ENCODE results near the gene SEC14L5. TPM values are rescaled to one million over a fixed set of nuclear protein-coding genes. Genes with fewer than 3 reads are reported as not detected.
"Not testable (repeated sequence)": the region's sequence is repeated elsewhere in the genome, so short reads cannot be mapped to it uniquely, and the experiment has no call there.

The SEC14L5 gene
- total RNA-seq, 1 donor from 2014 or later, result 0.32 TPM

DNA sequence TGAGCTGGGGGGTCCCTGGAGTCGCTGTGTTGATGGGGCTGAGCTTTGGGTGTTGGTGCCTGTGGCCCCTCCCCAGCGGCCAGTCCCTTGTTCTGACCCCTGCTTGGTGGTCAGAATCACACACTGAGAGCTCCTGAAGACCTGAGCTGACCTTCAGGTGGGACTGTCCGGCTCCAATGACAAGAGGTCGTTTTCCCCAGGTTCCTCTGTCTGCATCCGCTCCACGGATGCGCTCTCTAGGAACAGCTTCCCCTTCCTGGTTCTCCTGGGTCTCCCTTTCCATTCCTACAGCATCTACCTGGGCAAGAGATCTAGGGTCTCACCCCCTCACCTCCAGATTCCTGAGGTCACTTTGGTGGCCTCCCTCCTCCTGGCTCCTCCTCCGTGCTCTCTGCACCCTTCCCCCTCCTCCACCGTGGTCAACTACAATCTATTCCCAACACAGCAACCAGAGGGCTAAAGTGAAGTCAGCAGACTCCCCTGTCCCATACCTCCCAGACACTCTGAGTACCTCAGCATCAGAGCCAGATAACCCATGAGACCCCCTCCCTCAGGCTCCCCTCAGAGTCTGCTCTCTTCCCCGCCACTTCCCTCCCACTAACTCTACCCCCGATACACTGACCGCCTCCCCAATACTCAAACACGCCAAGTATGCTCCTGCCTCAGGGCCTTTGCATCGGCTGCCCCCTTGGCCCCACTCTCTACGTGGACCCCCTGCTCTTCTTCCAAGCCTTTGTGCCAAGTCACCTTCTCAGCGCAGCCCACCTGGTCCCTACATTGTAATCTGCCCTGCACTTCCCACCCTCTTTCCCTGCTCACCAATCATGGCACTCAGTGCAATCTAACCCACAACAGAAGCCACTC is 9.0 kb upstream of the SEC14L5 start:
- Histone ChIP-seq H3K36me3 (ENCODE audit: insufficient read depth, low read length) (no peaks in the 10 kb centered on the region), H3K79me2 (ENCODE audit: insufficient read depth, low read length) (no peaks in the 10 kb centered on the region), H2AFZ (ENCODE audit: low read depth, low read length) (no peak overlapping the region), H4K20me1 (ENCODE audit: insufficient read depth, low read length) (peaks cover 6% of the 10 kb centered on the region), H3K9ac (ENCODE audit: low read length) (no peak overlapping the region), H3K4me2 (ENCODE audit: low read length) (no peak overlapping the region), H3K27me3 (ENCODE audit: insufficient read depth, low read length) (no peaks in the 10 kb centered on the region), H3K4me3 (ENCODE audit: insufficient read depth, low read depth, low read length) (no peak overlapping the region), H3K4me1 (ENCODE audit: insufficient read depth, low read length) (peaks cover 15% of the 10 kb centered on the region), H3K27ac (ENCODE audit: low read depth, low read length) (no peak overlapping the region), H3K9me3 (ENCODE audit: insufficient read depth, low read depth, low read length) (no peaks in the 10 kb centered on the region)
- no peak for FAIRE-seq
- peaks cover 23% of the 10 kb centered on the region for H3K4me1 Mint-ChIP-seq (ENCODE audit: low read depth, unreplicated experiment)
- TF ChIP-seq, protein P1, sequence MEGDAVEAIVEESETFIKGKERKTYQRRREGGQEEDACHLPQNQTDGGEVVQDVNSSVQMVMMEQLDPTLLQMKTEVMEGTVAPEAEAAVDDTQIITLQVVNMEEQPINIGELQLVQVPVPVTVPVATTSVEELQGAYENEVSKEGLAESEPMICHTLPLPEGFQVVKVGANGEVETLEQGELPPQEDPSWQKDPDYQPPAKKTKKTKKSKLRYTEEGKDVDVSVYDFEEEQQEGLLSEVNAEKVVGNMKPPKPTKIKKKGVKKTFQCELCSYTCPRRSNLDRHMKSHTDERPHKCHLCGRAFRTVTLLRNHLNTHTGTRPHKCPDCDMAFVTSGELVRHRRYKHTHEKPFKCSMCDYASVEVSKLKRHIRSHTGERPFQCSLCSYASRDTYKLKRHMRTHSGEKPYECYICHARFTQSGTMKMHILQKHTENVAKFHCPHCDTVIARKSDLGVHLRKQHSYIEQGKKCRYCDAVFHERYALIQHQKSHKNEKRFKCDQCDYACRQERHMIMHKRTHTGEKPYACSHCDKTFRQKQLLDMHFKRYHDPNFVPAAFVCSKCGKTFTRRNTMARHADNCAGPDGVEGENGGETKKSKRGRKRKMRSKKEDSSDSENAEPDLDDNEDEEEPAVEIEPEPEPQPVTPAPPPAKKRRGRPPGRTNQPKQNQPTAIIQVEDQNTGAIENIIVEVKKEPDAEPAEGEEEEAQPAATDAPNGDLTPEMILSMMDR (IDR thresholded peaks at IDR 0.05; ENCODE audit: insufficient read depth, low read depth, low read length), result no peak
- no peak for TF ChIP-seq EZH2 (IDR thresholded peaks at IDR 0.05; ENCODE audit: insufficient read depth, low read length)
- H3K27me3 Mint-ChIP-seq (ENCODE audit: low read depth, unreplicated experiment), result no peaks in the 10 kb centered on the region
- H3K4me3 Mint-ChIP-seq (ENCODE audit: unreplicated experiment), result no peak overlapping the region
- no peaks in the 10 kb centered on the region for H3K36me3 Mint-ChIP-seq (ENCODE audit: low read depth, unreplicated experiment)
- no peak overlapping the region for H3K27ac Mint-ChIP-seq (ENCODE audit: unreplicated experiment)
- no peaks in the 10 kb centered on the region for H3K9me3 Mint-ChIP-seq (ENCODE audit: unreplicated experiment)
- no peak for DNase-seq (ENCODE audit: low read depth)

DNA sequence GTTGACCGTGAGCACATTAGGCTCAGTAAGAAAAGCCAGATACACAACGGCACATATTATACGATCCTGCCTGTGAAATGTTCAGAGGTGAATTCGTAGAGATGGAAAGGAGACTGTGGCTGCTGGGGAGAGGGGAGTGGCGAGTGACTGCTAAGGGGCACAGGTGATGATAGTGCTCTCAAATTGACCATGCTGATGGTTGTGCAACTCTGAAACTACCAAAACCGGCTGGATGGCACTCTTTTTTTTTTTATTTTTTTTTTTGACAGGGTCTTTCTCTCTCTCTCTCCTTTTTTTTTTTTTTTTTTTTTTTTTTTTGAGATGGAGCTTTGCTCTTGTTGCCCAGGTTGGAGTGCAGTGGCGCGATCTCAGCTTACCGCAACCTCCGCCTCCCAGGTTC is 8.1 kb upstream of the SEC14L5 start:
- no peak for TF ChIP-seq EZH2 (IDR thresholded peaks at IDR 0.05; ENCODE audit: insufficient read depth, low read length)
- TF ChIP-seq, protein P1 (IDR thresholded peaks at IDR 0.05; ENCODE audit: insufficient read depth, low read depth, low read length), result no peak
- Histone ChIP-seq H3K4me2 (ENCODE audit: low read length) (no peak overlapping the region), H4K20me1 (ENCODE audit: insufficient read depth, low read length) (peaks cover 6% of the 10 kb centered on the region), H3K9me3 (ENCODE audit: insufficient read depth, low read depth, low read length) (no peaks in the 10 kb centered on the region), H3K27ac (ENCODE audit: low read depth, low read length) (no peak overlapping the region), H3K36me3 (ENCODE audit: insufficient read depth, low read length) (no peaks in the 10 kb centered on the region), H2AFZ (ENCODE audit: low read depth, low read length) (no peak overlapping the region), H3K4me1 (ENCODE audit: insufficient read depth, low read length) (peaks cover 8% of the 10 kb centered on the region), H3K79me2 (ENCODE audit: insufficient read depth, low read length) (no peaks in the 10 kb centered on the region), H3K9ac (ENCODE audit: low read length) (no peak overlapping the region), H3K27me3 (ENCODE audit: insufficient read depth, low read length) (no peaks in the 10 kb centered on the region), H3K4me3 (ENCODE audit: insufficient read depth, low read depth, low read length) (no peak overlapping the region)
- H3K27ac Mint-ChIP-seq (ENCODE audit: unreplicated experiment), result no peak overlapping the region
- H3K9me3 Mint-ChIP-seq (ENCODE audit: unreplicated experiment), result no peaks in the 10 kb centered on the region
- H3K36me3 Mint-ChIP-seq (ENCODE audit: low read depth, unreplicated experiment), result no peaks in the 10 kb centered on the region
- no peak overlapping the region for H3K4me3 Mint-ChIP-seq (ENCODE audit: unreplicated experiment)
- no peaks in the 10 kb centered on the region for H3K27me3 Mint-ChIP-seq (ENCODE audit: low read depth, unreplicated experiment)
- FAIRE-seq (no peak), DNase-seq (ENCODE audit: low read depth) (no peak)
- peaks cover 16% of the 10 kb centered on the region for H3K4me1 Mint-ChIP-seq (ENCODE audit: low read depth, unreplicated experiment)

DNA sequence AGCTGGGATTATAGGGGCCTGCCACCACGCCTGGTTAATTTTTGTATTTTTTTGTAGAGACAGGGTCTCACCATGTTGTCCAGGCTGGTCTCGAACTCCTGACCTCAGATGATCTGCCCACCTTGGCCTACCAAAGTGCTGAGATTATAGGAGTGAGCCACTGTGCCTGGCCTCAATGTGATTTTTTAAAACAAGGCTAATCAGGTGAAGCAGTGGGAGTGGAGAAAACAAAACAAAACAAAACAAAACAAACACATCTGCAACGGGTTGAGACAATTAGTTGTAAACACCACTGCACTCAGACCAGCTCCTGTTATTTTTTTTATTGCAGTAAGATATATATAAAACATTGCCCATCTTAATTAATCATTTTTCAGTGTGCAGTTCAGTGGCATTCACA is 6.5 kb upstream of the SEC14L5 start:
- H3K27ac Mint-ChIP-seq (ENCODE audit: unreplicated experiment); H3K36me3 Mint-ChIP-seq (ENCODE audit: low read depth, unreplicated experiment); H3K4me3 Mint-ChIP-seq (ENCODE audit: unreplicated experiment); H4K20me1 ChIP-seq (ENCODE audit: insufficient read depth, low read length); H3K79me2 ChIP-seq (ENCODE audit: insufficient read depth, low read length); DNase-seq (ENCODE audit: low read depth); H3K27ac ChIP-seq (ENCODE audit: low read depth, low read length); H3K9me3 ChIP-seq (ENCODE audit: insufficient read depth, low read depth, low read length); H3K9me3 Mint-ChIP-seq (ENCODE audit: unreplicated experiment); H2AFZ ChIP-seq (ENCODE audit: low read depth, low read length); H3K27me3 ChIP-seq (ENCODE audit: insufficient read depth, low read length); H3K36me3 ChIP-seq (ENCODE audit: insufficient read depth, low read length); H3K4me3 ChIP-seq (ENCODE audit: insufficient read depth, low read depth, low read length); FAIRE-seq; H3K27me3 Mint-ChIP-seq (ENCODE audit: low read depth, unreplicated experiment); H3K4me1 ChIP-seq (ENCODE audit: insufficient read depth, low read length); H3K9ac ChIP-seq (ENCODE audit: low read length); H3K4me2 ChIP-seq (ENCODE audit: low read length): not testable (repeated sequence)
- H3K4me1 Mint-ChIP-seq (ENCODE audit: low read depth, unreplicated experiment), result peaks cover 14% of the 10 kb centered on the region

All from astrocyte (in vitro differentiated cells and primary cell).